Upper lobe of left lung (tissue), 6 donors: ENCODE data around the gene PIK3C2A. TPM values are rescaled to one million over a fixed set of nuclear protein-coding genes. Genes with fewer than 3 reads are reported as not detected.

Experiments
- ATAC-seq, 2 donors: fragments of 200-7000 bp; cut with Tn5 transposase; one replicate each; pipeline ENCODE4 v1.9.1; 2022; ENCODE audit warnings: mild to moderate bottlenecking in 2 of 2, moderate library complexity in 2 of 2; ENCODE audit not compliant: low FRiP score in 2 of 2
- DNase-seq, 2 donors: peaks; one replicate each; pipeline ENCODE4 v3.0.0-alpha.2; 2019 to 2020
- H3K27ac ChIP-seq, 4 donors: fragments of 200-600 bp; sonication (generic); one replicate each; pipeline ENCODE4 v1.5.1; 2016 to 2019
- H3K27me3 ChIP-seq, 4 donors: fragments of 200-600 bp; sonication (generic); one replicate each; pipeline ENCODE4 v1.5.1; 2017 to 2019
- H3K36me3 ChIP-seq, 4 donors: fragments of 200-600 bp; sonication (generic); one replicate each; pipeline ENCODE4 v1.5.1; 2016 to 2019
- H3K4me1 ChIP-seq, 4 donors: fragments of 200-600 bp; sonication (generic); one replicate each; pipeline ENCODE4 v1.5.1; 2018 to 2019
- H3K4me3 ChIP-seq, 4 donors: fragments of 200-600 bp; sonication (generic); one replicate each; pipeline ENCODE4 v1.5.1; 2017 to 2019; ENCODE audit warnings: mild to moderate bottlenecking in 2 of 4, moderate library complexity in 1 of 4
- H3K9me3 ChIP-seq, 4 donors: fragments of 200-600 bp; sonication (generic); one replicate each; pipeline ENCODE4 v1.5.1; 2018 to 2019
- EP300 ChIP-seq, 4 donors: sonication (generic); formaldehyde crosslinking; IDR thresholded peaks; one replicate each; pipeline ENCODE4 v1.5.1; 2017; ENCODE audit warnings: antibody characterized with exemption in 4 of 4, control low read depth in 2 of 4
- POLR2A ChIP-seq, 4 donors: fragments of 450-650 bp; IDR thresholded peaks; one replicate each; pipeline ENCODE4 v1.5.1; 2016 to 2017; ENCODE audit warnings: antibody characterized with exemption in 4 of 4, mild to moderate bottlenecking in 2 of 4
- POLR2AphosphoS5 ChIP-seq, 2 donors: sonication (generic); formaldehyde crosslinking; IDR thresholded peaks; one replicate each; pipeline ENCODE4 v1.5.1; 2017; ENCODE audit warnings: antibody characterized with exemption in 2 of 2
- WGBS, 2 donors: methylation state at CpG; one replicate each; pipeline ENCODE4 v1.1.5; 2017 to 2018; 5-methylcytosine and 5-hydroxymethylcytosine counted together
- total RNA-seq, 6 donors: library from RNA; depleted of rRNA in 4 of 6; stranded (reverse); fragments of >200 nt in 4 of 6; gene quantifications; one replicate each; pipeline versions ENCODE4 v1.1.0 to v1.2.1, GENCODE V29; 2016 to 2021
- TF ChIP-seq, protein P1 (sequence below), 6 experiments: fragments of 450-650 bp in 4 of 6; fragments of 200-600 bp in 2 of 6; sonication (generic) in 2 of 6; IDR thresholded peaks; one replicate each; pipeline ENCODE4 v1.5.1; 2016 to 2019; ENCODE audit warnings: antibody characterized with exemption in 6 of 6
- donor health status: DM: no; HTN: no; CAD: no; lungs with moderate emphysema.
- donor health status: DM: no; HTN: yes; CAD: no; lungs with severe emphysema.

PIK3C2A gene
- total RNA-seq, 6 donors from 2014 or later = 41.0 to 90.2 (median 72.9) TPM

GRCh38 chr11:17214338-17214737 lies 6.6 kb upstream of the PIK3C2A start:
- DNase-seq (no peak), ATAC-seq (no peak)
- Histone ChIP-seq H3K36me3 (no peaks in the 10 kb centered on the region), H3K27me3 (no peaks in the 10 kb centered on the region), H3K4me1 (peaks cover 11 to 18% (median 13%) of the 10 kb centered on the region in 4 donors), H3K9me3 (peaks cover 0 to 4% (median 0%) of the 10 kb centered on the region in 4 donors), H3K4me3 (no peak overlapping the region), H3K27ac (no peak overlapping the region)
- TF ChIP-seq, protein P1, sequence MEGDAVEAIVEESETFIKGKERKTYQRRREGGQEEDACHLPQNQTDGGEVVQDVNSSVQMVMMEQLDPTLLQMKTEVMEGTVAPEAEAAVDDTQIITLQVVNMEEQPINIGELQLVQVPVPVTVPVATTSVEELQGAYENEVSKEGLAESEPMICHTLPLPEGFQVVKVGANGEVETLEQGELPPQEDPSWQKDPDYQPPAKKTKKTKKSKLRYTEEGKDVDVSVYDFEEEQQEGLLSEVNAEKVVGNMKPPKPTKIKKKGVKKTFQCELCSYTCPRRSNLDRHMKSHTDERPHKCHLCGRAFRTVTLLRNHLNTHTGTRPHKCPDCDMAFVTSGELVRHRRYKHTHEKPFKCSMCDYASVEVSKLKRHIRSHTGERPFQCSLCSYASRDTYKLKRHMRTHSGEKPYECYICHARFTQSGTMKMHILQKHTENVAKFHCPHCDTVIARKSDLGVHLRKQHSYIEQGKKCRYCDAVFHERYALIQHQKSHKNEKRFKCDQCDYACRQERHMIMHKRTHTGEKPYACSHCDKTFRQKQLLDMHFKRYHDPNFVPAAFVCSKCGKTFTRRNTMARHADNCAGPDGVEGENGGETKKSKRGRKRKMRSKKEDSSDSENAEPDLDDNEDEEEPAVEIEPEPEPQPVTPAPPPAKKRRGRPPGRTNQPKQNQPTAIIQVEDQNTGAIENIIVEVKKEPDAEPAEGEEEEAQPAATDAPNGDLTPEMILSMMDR (IDR thresholded peaks at IDR 0.05) = no peak
- TF ChIP-seq POLR2AphosphoS5 (IDR thresholded peaks at IDR 0.05) = no peak
- TF ChIP-seq EP300 (IDR thresholded peaks at IDR 0.05) = no peak
- no peak for TF ChIP-seq POLR2A (IDR thresholded peaks at IDR 0.05)

- Histone ChIP-seq H3K4me1 (peaks cover 24 to 30% (median 25%) of the 10 kb centered on the region in 4 donors), H3K36me3 (no peaks in the 10 kb centered on the region), H3K4me3 (no peak overlapping the region), H3K9me3 (peaks cover 0 to 4% (median 0%) of the 10 kb centered on the region in 4 donors), H3K27me3 (no peaks in the 10 kb centered on the region), H3K27ac (peak overlapping the region in 1 of 4 donors; percentile 92)
- 13 to 61% methylated on average over 1 of the region's 1 CpG for WGBS, 2 donors
- DNase-seq (no peak), ATAC-seq (no peak)
- TF ChIP-seq, protein P1 (IDR thresholded peaks at IDR 0.05) = no peak
- no peak for TF ChIP-seq POLR2AphosphoS5 (IDR thresholded peaks at IDR 0.05)
- TF ChIP-seq EP300 (IDR thresholded peaks at IDR 0.05) = no peak
- TF ChIP-seq POLR2A (IDR thresholded peaks at IDR 0.05) = no peak
These were observed 3.5 kb upstream of the PIK3C2A start for GRCh38 chr11:17211286-17211685.

DNA sequence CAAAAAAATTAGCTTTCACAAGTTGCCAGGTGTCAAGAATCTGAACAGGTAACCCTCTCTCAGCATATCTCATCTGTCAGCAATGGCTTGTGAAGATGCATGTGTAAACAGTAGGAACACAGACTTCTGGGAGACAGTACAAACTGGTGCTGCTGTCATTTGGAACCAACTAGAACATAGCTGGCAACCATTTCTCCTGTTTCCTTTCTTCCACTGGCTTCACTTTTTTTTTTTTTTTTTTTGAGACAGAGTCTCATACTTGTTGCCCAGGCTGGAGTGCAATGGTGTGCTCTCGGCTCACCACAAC lies 2.1 kb upstream of the PIK3C2A start:
- Histone ChIP-seq H3K27me3 (no peaks in the 10 kb centered on the region), H3K9me3 (peaks cover 0 to 4% (median 0%) of the 10 kb centered on the region in 4 donors), H3K27ac (peak overlapping the region; percentile 92 to 99 (median 98)), H3K4me3 (no peak overlapping the region), H3K36me3 (no peaks in the 10 kb centered on the region), H3K4me1 (peaks cover 24 to 36% (median 29%) of the 10 kb centered on the region in 4 donors)
- 60 to 84% methylated on average over 1 of the region's 1 CpG for WGBS, 2 donors
- DNase-seq = no peak
- ATAC-seq = no peak
- no peak for TF ChIP-seq POLR2AphosphoS5 (IDR thresholded peaks at IDR 0.05)

- DNase-seq = peak in 1 of 2 donors; percentile 81
These were observed 642 bp upstream of the PIK3C2A start for GRCh38 chr11:17208257-17208999.

GRCh38 chr11:17206463-17206862 lies 1.3 kb downstream of the PIK3C2A start:
- Histone ChIP-seq H3K36me3 (peaks cover 0 to 13% (median 0%) of the 10 kb centered on the region in 4 donors), H3K4me3 (peak overlapping the region in 3 of 4 donors; percentile 67 to 88 (median 73)), H3K27me3 (no peaks in the 10 kb centered on the region), H3K9me3 (no peaks in the 10 kb centered on the region), H3K27ac (peak overlapping the region; percentile 92 to 99 (median 98)), H3K4me1 (peaks cover 26 to 41% (median 31%) of the 10 kb centered on the region in 4 donors)
- 45 to 50% methylated on average over 2 of the region's 2 CpGs for WGBS, 2 donors
- TF ChIP-seq, protein P1 (IDR thresholded peaks at IDR 0.05) = no peak
- TF ChIP-seq POLR2AphosphoS5 (IDR thresholded peaks at IDR 0.05) (no peak), EP300 (IDR thresholded peaks at IDR 0.05) (no peak), POLR2A (IDR thresholded peaks at IDR 0.05) (no peak)
- DNase-seq = no peak
- no peak for ATAC-seq

More at GRCh38 chr11:17208257-17208999, 642 bp upstream of the PIK3C2A start:
- TF ChIP-seq EP300 (IDR thresholded peaks at IDR 0.05) = no peak
- peak in 1 of 4 donors; percentile 47 for TF ChIP-seq POLR2A (IDR thresholded peaks at IDR 0.05)
- TF ChIP-seq, protein P1 (IDR thresholded peaks at IDR 0.05) = peak in 1 of 6 experiments; percentile 2
- Histone ChIP-seq H3K27me3 (no peaks in the 10 kb centered on the region), H3K36me3 (peaks cover 0 to 8% (median 0%) of the 10 kb centered on the region in 4 donors), H3K4me1 (peaks cover 26 to 41% (median 31%) of the 10 kb centered on the region in 4 donors), H3K9me3 (no peaks in the 10 kb centered on the region), H3K4me3 (peak overlapping the region; percentile 67 to 88 (median 74)), H3K27ac (peak overlapping the region; percentile 92 to 99 (median 98))
- WGBS, 2 donors = 3 to 4% methylated on average over 22 to 26 of the region's 26 CpGs
- peak; percentile 68 to 89 for ATAC-seq
